Fibroblast of gingiva (primary cell): Measurements from ENCODE around the gene RAB3GAP2.
"Not testable (repeated sequence)": the region's sequence is repeated elsewhere in the genome, so short reads cannot be mapped to it uniquely, and the experiment has no call there.

ENCODE experiments used
- DNase-seq: peaks from one replicate; pipeline ENCODE4 v3.0.0-alpha.2; 2011; ENCODE audit warnings: low read depth

Gene RAB3GAP2

GRCh38 chr1:220272047-220272840 lies at the start of gene RAB3GAP2:
Gene RAB3GAP2 (minus strand): TSS chr1:220272453. CDS start chr1:220272337, 116 bp downstream.
- DNase-seq = peak; percentile 89

GRCh38 chr1:220321758-220322157 lies 49.5 kb upstream of the RAB3GAP2 start:
- no peak for DNase-seq

- no peak for DNase-seq
Observed at GRCh38 chr1:220320709-220321108, 48.5 kb upstream of the RAB3GAP2 start.

GRCh38 chr1:220318673-220319072 lies 46.4 kb upstream of the RAB3GAP2 start:
- no peak for DNase-seq

GRCh38 chr1:220317161-220317560 lies 44.9 kb upstream of the RAB3GAP2 start:
- no peak for DNase-seq

GRCh38 chr1:220316305-220316704 lies 44.1 kb upstream of the RAB3GAP2 start:
- DNase-seq = no peak

- no peak for DNase-seq
Observed at GRCh38 chr1:220315070-220315839, 43.0 kb upstream of the RAB3GAP2 start.

- no peak for DNase-seq
Observed at GRCh38 chr1:220313576-220313975, 41.3 kb upstream of the RAB3GAP2 start.

- DNase-seq = not testable (repeated sequence)
Observed at GRCh38 chr1:220310147-220310546, 37.9 kb upstream of the RAB3GAP2 start.

GRCh38 chr1:220307607-220308006 lies 35.4 kb upstream of the RAB3GAP2 start:
- DNase-seq = no peak

GRCh38 chr1:220306339-220306738 lies 34.1 kb upstream of the RAB3GAP2 start:
- no peak for DNase-seq

GRCh38 chr1:220303871-220304270 lies 31.6 kb upstream of the RAB3GAP2 start:
- DNase-seq = no peak

- DNase-seq = no peak
Observed at GRCh38 chr1:220301630-220302029, 29.4 kb upstream of the RAB3GAP2 start.

- DNase-seq = peak; percentile 86
Observed at GRCh38 chr1:220300442-220301121, 28.3 kb upstream of the RAB3GAP2 start.

- no peak for DNase-seq
Observed at GRCh38 chr1:220299337-220299736, 27.1 kb upstream of the RAB3GAP2 start.

- DNase-seq = no peak
Observed at GRCh38 chr1:220298470-220299205, 26.4 kb upstream of the RAB3GAP2 start.

- no peak for DNase-seq
Observed at GRCh38 chr1:220296981-220297380, 24.7 kb upstream of the RAB3GAP2 start.

GRCh38 chr1:220294846-220295301 lies 22.6 kb upstream of the RAB3GAP2 start:
- DNase-seq = no peak

- DNase-seq = no peak
Observed at GRCh38 chr1:220291580-220291979, 19.3 kb upstream of the RAB3GAP2 start.

- DNase-seq = no peak
Observed at GRCh38 chr1:220290140-220290761, 18.0 kb upstream of the RAB3GAP2 start.

- DNase-seq = no peak
Observed at GRCh38 chr1:220287129-220287528, 14.9 kb upstream of the RAB3GAP2 start.
